Lower leg skin (tissue), 3 donors: ENCODE data around the gene RAP2B.

Experiments
- POLR2A ChIP-seq, 2 donors: fragments of 450-650 bp; IDR thresholded peaks; one replicate each; pipeline ENCODE4 v1.6.1; 2016 to 2017; ENCODE audit warnings: antibody characterized with exemption in 2 of 2, mild to moderate bottlenecking in 1 of 2, moderate library complexity in 1 of 2
- TF ChIP-seq, protein P1 (sequence below), 3 donors: fragments of 450-650 bp; IDR thresholded peaks; one replicate each; pipeline ENCODE4 v1.5.1; 2016; ENCODE audit warnings: antibody characterized with exemption in 3 of 3, mild to moderate bottlenecking in 3 of 3, moderate library complexity in 2 of 3

DNA sequence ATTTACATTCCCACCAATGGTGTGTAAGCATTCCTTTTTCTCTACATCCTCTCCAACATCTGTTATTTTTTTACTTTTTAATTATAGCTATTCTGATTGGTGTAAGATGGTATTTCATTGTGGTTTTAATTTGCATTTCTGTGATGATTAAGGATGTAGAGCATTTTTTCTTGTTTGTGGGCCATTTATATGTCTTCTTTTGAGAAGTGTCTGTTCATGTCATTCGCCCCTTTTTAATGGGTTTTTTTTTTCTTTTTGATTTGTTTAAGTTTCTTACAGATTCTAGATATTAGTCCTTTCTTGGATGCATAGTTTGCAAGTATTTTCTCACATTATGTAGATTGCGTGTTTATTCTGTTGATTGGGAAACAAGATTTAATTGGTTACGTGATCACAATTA, 14.2 kb downstream of the RAP2B start:
- TF ChIP-seq, protein P1, sequence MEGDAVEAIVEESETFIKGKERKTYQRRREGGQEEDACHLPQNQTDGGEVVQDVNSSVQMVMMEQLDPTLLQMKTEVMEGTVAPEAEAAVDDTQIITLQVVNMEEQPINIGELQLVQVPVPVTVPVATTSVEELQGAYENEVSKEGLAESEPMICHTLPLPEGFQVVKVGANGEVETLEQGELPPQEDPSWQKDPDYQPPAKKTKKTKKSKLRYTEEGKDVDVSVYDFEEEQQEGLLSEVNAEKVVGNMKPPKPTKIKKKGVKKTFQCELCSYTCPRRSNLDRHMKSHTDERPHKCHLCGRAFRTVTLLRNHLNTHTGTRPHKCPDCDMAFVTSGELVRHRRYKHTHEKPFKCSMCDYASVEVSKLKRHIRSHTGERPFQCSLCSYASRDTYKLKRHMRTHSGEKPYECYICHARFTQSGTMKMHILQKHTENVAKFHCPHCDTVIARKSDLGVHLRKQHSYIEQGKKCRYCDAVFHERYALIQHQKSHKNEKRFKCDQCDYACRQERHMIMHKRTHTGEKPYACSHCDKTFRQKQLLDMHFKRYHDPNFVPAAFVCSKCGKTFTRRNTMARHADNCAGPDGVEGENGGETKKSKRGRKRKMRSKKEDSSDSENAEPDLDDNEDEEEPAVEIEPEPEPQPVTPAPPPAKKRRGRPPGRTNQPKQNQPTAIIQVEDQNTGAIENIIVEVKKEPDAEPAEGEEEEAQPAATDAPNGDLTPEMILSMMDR (IDR thresholded peaks at IDR 0.05) = no peak
- TF ChIP-seq POLR2A (IDR thresholded peaks at IDR 0.05) = no peak
